NCI-H2196 treated with DMSO at 0.1 percent for 48 hours (cell line): Measurements from ENCODE around the gene HTR4.
"Not testable (repeated sequence)": the region's sequence is repeated elsewhere in the genome, so short reads cannot be mapped to it uniquely, and the experiment has no call there.

Source experiments
- DNase-seq: peaks from one replicate; lab custom pipeline; 2025; ENCODE audit not compliant: unreplicated experiment; lab: John Stamatoyannopoulos, UW

The HTR4 gene

DNA sequence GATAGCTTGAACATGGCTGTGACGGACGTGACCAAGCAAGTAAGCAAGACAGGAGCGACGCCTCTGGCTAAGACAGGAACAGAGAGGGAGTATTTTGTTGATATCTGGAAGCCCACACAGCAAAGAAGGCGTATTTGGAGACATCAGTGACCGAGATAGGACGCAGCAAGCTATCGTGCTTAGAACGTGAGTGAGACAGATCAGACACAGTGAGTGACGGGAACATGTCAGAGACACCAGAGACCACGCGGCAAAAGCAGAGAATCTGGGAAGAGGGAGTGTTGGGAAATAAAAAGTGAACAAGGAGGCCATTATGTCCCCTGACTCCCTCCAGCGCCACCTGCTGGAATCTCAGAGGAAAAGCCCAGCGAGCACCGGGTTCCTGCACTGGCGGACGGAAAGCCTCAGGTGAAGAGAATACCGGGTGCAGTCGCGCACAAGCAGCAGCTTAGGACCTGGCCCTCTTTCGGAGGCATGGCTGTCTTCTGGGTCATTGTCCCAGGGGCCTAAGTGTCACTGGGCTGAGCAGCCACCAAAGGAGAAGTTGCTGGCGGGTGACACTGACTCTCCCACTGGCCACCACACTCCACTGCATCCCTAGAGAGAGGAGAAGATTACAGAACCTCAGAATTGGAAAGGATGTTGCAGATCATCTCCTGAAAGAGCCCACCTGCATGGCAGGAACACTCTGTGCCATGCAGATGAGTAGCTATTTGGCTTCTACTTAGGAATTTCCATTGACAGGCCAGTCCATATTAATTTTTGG lies 171.4 kb downstream of the HTR4 start:
- no peak for DNase-seq

DNA sequence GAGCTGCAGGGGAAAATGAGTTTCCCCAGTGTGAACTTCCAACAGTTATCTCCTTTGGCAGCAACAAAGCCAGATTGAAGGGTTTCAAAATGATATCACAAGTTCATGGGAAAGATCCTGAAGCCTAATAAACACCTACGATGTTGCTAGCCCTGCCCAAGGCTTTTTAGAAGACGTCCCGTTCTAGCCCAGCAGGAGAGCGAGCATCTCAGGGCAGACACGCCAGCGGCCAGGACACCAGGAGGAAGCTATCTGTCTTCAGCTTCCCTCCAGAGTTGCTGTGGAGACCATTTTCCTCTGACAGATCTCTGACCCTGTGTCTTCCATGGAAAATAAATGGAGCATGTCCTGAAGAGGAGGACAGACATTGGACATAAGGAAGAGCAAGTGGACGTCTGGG lies 172.1 kb downstream of the HTR4 start:
- no peak for DNase-seq

DNA sequence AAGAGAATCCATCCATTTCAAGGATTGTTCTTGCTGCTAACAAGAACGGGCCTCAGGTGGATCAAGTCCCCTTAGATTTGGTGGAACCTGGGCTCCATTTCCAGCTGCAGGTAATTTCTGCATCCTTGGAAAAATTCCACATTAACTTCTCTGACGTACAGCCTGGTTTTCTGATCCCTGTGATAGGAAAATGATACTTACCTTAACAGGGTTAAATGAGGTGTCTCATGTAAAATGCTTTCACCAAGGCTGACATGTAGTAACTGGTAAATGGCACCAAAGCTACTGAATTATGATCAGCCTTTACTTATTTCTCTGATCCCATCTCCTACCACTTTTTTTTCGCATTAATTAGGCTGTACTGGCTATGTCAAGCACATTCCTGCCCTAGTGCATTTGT lies 176.9 kb downstream of the HTR4 start:
- DNase-seq, result no peak

DNA sequence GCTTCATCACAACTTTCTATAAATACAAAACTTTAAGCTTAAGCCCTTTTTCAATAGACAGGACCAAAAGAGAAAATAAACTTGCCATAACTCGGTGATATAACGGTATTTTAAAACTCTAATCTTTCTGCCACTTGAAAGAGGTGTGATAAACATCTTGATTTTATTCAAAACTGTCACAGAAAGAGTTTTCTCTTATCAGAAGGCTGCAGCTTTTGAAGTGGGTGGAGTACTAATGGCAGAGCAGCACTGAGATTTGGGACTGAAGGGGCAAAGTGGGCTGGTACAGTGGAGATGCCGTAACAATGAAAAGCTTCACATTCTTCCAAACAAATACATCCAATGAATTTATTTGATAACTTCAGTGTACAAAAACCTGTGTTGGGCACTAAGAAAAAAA lies 178.0 kb downstream of the HTR4 start:
- no peak for DNase-seq

DNA sequence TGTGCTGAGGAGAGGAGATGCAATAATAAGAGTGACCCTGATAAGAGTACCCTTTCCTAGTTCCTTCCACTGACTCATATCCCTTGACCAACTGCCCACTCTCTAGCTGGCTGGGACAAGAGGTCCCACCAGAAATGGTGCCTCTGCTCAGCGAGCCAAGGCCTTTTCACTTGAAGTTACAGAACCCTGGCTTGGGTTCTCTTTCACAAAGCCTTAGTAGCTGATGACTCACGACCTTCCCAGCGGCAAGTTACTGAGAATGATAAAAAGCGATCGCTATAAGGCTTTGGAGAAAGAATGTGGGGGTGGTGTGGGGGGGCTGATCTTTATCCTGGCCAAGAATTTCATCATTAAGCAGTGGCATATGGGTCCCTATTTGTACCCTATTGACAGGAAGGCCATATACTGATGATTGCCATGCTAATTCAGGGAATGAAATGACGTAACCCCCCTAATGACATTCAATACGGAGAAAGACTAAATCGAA lies 180.3 kb downstream of the HTR4 start:
- DNase-seq, result no peak

DNA sequence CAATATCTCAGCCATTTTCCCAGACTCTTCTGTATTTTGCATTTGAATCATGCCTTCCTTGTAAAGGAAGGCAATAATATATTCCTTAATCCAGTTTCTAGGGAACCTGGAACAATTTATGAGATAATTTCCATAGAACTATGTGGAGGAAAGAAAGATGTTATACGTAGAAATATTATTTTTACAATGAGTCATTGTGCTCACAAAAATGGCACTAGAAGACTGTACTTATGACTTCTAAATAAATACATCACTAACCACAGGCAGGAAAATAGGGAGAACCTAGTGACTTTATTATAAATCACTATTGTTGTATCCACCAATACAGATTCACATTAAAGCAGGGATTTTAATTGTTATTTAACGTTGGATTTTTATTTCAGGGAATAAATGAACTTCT lies 182.9 kb downstream of the HTR4 start:
- no peak for DNase-seq

DNA sequence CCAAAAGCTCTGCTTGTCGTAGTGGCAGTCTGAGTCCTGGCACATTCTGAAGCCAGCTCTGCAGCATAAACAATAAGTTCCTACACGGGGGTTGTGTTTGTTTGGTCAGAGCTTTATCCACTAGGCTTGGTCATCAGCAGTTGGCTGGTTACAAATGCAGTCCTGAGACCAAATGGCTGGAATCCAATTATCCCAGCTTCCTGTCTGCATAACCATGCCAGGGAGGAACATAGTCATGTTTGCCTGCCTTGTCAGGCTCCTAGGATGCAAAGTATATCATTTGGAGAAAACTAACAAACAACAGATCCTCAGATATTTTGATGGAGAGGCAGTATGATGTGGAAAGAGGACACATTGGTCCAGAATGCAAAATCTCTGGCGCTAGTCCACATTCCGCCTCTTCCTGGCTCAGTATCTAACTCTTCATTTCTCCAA lies 184.8 kb downstream of the HTR4 start:
- peak; percentile 52 for DNase-seq

DNA sequence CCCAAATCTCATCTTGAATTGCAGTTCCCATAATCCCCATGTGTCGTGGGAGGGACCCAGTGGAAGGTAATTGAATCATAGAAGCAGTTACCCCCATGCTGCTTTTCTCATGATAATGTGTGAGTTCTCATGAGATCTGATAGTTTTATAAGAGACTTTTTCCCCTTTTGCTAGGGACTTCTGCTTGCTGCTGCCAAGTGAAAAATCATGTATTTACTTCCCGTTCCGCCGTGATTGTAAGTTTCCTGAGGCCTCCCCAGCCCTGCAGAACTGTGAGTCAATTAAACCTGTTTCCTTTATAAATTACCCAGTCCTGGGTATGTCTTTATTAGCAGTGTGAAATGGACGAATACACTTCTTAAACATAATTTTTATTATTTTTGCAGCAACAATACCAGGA lies 185.6 kb downstream of the HTR4 start:
- DNase-seq, result not testable (repeated sequence)

DNA sequence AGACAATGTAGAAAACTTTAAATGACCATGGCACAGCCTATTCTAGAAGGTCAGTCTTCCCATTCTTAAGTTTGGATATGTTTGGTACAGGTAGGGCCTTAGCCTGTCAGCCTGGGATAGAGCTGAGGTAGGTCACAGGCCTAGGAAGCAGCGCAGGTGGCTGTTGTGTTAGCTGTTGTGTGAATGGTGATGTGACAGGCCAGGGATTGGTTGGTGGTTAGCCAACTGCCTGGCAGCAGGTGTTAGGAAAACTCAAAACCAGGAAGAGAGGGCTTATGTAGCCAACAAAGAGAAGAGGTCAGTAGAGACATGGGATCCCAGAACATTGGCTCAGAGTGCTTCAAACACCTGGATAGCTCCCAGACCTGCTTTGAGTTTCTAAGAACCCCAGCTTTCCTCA lies 186.4 kb downstream of the HTR4 start:
- DNase-seq, result peak; percentile 15

DNA sequence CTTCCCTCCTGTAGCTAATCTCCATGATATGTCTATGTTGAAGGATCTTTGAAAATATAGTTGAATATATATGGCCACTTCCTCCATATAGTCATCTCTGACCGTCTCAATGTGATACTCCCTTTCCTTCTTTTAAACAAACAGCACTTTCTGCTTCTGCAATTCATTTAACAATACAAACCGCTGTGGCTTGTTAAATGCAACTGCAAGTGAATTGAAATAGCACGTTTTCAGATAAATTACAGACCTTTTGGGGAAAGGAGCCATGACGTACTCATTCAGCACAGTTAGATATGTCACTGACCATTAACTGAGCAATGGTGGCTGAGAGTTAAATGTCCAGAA lies 188.1 kb downstream of the HTR4 start:
- no peak for DNase-seq

DNA sequence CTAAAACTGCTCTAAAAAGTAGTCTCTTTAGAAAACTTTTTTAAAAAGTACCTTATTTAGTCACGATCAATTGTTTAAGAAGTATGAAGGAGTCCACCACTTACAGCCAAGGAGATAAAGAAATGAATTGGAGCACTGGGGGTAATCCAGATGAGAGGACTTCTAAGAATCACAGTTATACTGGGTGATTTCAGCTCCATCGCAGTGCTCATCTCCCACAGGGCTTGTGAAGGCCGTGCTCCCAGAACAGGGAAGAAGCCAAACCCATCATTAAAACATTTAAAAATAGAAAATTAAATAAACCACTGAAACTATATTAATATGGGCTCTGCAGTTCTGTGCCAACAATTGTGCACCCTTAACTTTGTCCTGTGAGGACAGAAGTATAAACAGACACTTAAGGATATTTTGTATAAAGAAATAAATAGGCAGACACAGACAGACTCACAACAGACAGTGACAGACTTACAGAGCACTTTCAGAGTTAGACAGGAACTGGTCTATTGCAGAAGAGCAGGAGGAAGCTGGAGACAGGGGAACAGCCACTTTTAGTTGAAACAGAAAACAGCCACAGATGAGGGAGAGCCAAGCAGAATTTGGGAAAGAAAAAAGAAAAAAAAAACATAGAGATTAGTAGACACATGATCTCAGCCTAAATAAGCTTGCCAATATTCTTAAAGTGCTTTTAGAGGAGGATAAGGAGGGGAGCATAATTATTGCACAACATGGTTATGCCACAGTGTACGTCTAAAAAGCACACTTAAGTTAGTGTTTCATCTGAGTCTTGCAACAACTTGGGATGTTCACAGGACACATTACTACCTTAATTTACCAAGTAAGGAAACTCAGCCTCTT lies 188.7 kb downstream of the HTR4 start:
- no peak for DNase-seq

DNA sequence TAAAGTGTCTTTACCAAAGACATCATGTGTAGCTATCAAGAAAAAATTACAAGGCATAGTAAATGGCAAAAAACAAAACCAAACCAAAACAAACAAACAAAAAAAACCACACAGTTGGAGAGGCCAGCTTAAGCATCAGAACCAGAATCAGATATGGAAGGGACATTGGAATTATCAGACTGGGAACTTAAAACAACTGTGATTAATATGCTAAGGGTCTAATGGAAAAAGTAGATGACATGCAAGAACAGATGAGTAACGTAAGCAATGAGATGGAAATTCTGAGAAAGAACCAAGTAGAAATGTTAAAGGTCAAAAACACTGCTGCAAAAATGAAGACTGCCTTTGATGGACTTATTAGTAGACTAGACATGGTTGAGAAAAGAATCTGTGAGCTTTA lies 194.7 kb downstream of the HTR4 start:
- no peak for DNase-seq

DNA sequence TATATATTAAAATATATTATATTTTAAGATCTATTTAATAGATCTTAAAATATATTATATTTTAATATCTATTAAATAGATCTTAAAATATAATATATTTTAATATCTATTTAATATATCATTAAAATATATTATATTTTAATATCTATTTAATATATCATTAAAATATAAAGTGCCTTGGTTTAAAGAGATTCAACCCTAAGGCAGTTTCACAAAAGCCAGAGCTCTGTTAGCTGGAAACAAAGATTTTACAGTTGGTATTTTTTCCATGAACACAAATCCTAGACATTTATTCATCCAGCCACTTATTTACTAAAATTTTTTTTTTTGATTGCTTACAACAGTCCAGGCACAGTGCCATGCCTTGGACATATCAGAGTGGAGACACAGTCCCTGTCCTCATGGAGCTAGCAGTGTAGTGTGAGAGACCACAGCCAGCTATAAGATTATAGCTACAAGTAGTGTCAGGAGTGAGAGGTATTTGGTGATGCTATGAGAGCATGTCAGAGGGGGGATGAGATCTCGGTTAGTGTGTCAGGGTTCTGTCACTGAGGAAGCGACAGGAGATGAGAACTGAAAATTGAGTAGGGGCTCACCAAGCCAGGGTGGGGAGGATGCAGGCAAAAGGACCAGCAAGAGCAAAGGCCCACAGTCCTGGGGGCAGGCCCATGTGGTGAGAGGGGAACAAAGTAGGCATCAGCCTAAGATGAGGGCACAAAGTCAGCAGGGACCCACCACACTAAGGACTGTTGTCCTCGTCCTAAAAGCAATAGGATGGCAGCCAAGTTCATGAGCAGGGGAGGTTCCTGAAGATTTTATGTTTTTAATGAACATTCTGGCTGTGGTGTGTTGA lies 196.1 kb downstream of the HTR4 start:
- no peak for DNase-seq

DNA sequence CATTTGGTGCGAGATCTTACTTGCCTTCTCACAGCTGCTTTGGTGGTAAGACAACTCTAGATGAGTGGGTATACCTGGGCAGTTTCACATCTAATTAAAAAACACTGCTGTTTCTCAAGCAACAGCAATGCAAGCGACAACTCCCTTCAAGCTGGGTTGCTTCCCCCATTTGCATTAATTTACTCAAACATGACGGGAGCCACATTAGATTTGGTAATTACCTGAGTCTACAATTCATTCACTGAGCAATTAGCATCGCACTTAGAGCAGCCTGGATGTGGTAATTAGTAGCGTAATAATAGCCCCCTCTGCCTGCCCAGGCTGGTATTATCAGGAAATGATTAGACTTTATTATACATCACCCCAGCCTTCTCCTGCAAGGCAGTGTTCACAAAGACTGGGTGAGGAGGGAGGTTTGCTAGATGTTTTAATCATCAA lies 197.1 kb downstream of the HTR4 start:
- DNase-seq, result no peak

DNA sequence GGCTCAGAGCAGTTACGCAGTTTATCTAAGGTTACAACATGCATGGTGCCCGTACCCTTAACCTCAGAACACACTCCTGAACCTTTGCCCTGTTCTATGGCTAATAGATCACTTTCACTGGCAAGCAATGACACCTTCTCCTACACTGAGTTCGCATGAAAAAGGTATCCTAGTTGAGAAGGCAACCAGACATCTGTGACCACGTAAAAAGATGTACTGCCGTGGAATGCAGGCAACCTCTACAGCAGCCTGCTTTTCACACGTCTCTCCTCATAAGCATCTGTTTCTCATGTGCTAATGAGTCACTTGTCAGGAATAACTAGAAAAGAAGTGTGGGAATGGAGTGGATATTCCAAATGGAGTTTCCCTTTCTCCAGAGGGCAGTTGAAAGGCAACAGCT lies 199.1 kb downstream of the HTR4 start:
- DNase-seq, result no peak

DNA sequence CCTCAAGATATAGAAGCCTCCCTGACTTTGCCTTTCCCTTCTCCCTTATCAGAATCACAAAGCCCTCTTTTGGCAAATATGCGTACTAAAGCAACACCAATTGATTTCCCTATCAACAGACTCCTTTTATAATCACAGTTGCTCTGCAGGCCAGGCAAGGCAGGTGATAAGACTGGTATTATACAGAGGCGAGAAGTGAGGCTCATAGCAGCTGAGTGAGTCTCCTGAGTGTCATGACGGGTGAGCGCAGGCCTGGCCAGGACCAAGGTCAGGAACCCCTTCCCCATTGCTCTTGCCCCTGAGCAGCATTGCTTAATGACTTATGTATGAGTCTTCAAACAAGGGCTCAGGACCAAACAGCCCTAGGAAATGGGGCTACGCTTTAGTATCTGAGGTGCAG lies 199.8 kb downstream of the HTR4 start:
- DNase-seq, result no peak

DNA sequence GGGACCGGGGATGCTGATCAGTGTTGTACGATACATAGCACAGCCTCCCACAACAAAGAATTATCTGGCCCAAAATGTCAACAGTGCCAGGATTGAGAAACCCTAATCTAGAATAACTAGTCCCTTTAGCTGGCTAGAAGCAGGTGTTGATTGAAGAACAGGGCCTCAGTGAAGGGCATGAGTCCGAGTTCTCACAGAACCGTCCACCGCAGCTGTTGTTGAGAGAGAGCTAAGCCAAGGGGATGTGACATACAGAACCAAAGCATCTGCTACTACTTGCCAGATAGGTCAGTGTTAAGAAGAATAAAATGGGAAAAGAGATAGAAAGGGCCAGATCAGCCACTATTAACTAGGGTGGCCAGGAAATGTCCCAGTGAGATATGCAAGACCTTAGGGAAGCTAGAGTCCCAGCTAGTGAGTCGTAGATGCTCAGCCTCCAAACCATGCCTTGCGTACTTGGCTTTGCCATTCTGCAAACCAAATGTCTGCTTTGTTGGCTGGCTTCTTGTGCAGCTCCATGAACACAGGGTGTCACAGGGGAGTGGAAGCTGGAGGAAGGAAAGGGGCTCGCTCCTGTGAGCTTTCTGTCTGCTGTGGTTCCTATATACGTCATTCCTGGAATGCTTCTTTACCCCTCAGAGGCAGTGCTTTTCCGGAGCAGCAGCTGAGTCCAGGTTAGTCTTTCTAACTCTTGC lies 201.7 kb downstream of the HTR4 start:
- DNase-seq, result no peak

DNA sequence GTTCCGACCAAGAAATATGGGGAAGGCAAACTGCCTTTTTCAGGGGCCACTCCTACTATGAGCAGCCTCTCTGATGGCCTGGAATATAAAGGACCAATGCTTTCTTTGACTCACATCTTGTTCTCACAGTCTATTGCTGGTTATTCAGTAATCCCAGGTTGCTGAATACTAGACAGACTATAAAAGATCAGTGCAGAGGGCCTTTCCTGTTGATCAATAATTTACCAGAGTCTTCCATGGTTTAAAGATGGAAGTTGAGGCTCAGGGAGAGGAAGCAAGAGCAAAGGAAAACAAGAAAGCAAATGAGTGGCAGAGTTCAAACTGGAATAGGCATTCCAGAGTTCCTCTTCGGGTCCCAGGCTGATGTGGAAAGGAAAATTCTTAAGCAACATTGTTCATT lies 207.7 kb downstream of the HTR4 start:
- DNase-seq, result no peak

DNA sequence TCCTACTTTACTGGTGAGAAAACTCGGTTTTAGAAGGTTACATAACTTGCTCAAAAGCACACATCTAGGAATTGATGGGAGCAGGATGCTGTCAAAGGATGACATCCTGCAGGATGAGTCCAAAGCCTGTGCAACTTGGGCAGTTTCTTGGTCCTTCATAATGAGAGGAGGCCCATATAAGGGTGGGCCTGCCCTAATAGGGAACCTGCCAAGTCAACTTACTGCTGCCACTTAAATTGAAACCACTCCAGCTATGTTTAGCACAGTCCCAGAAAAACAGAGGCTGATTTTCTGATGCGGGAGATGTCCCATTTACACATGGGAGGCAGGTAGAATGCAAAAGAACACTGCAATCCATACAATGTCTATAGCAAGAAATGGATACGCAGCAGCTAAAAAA lies 208.7 kb downstream of the HTR4 start:
- DNase-seq, result no peak

DNA sequence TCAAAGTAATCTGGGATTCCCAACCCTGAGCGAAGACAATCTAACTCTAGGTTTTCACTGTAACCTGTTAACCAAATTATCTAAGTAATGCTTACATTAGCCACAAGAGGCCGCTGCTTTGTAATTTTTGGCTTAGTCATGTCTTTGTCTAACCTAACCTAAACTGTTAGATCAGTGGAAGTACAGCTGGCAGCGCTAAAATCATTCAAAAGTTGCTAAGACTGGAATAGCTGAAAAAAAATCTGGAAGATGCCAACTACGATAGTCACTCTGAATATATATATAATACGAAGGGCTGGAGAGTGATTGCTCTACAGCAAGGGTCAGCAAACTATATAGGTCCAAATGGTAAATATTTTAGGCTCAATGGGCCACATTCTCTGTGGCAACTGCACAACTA lies 210.3 kb downstream of the HTR4 start:
- peak; percentile 42 for DNase-seq

DNA sequence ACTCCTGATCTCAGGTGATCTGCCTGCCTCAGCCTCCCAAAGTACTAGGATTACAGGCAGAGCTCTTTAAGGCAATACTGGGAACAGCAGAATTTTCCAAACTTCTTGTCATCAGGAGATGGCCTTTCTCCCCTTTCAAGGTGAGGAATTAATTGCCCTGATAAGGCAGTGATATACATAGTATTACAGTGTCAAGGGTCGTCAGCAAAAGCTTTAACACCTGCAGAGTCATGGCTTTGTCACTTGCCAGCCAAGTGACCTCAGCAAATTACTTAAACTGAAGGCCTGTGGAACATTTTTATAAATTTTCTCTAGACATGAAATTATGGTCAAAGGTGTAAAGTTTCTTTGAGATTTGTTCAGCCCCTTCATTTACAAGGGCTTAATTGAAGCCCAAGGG lies 211.1 kb downstream of the HTR4 start:
- no peak for DNase-seq
